ENCODE results near the gene ZBP1. TPM values are rescaled to one million over a fixed set of nuclear protein-coding genes. Genes with fewer than 3 reads are reported as not detected.

Gene ZBP1
- total and polyA plus RNA-seq, 11 donors, result 0.15 to 1.7 (median 0.31) TPM; not detected in 6

DNA sequence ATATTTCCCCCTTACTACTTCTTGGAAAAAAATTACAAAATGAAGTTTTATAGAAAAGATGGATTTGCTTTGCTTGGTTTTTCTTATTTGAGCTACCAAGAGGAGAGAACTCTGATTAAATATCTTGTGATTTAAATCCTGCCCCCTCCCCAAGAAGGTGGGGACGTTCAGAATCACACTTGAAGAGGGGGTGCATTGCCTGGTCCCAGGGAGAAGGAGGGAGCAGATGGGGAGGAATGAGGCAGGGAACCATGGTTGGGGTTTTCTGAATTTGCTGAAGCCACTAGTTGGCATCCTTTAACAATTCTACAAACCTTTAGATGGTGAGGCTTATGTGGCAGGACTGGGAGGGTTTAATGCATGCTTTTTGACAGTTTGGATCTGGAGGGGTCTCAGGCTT is 53.8 kb downstream of the ZBP1 start:
- intact Hi-C loops (cut with DNase I), result no loop called here
- 6 to 20% (median 11%) methylated on average over 1 of the region's 1 CpG for WGBS, 4 donors
- H3K4me1 ChIP-seq, result no peaks in the 10 kb centered on the region
- peaks cover 0 to 47% (median 12%) of the 10 kb centered on the region in 9 donors for H3K27me3 ChIP-seq
- no peak overlapping the region for H3K4me3 ChIP-seq
- H3K27ac ChIP-seq, result no peak overlapping the region
- no peaks in the 10 kb centered on the region for H3K9me3 ChIP-seq
- no peaks in the 10 kb centered on the region for H3K36me3 ChIP-seq
- ATAC-seq (no peak), DNase-seq (no peak)
- no peak for TF ChIP-seq POLR2A (IDR thresholded peaks at IDR 0.05)
- TF ChIP-seq, protein P1, sequence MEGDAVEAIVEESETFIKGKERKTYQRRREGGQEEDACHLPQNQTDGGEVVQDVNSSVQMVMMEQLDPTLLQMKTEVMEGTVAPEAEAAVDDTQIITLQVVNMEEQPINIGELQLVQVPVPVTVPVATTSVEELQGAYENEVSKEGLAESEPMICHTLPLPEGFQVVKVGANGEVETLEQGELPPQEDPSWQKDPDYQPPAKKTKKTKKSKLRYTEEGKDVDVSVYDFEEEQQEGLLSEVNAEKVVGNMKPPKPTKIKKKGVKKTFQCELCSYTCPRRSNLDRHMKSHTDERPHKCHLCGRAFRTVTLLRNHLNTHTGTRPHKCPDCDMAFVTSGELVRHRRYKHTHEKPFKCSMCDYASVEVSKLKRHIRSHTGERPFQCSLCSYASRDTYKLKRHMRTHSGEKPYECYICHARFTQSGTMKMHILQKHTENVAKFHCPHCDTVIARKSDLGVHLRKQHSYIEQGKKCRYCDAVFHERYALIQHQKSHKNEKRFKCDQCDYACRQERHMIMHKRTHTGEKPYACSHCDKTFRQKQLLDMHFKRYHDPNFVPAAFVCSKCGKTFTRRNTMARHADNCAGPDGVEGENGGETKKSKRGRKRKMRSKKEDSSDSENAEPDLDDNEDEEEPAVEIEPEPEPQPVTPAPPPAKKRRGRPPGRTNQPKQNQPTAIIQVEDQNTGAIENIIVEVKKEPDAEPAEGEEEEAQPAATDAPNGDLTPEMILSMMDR (IDR thresholded peaks at IDR 0.05), result no peak

GRCh38 chr20:57564951-57565642 is 55.1 kb downstream of the ZBP1 start:
- DNase-seq, result no peak
- no peak for ATAC-seq
- H3K36me3 ChIP-seq, result no peaks in the 10 kb centered on the region
- peaks cover 0 to 3% (median 0%) of the 10 kb centered on the region in 12 donors for H3K4me1 ChIP-seq
- H3K27ac ChIP-seq, result no peak overlapping the region
- intact Hi-C loops (cut with DNase I), result no loop called here
- H3K4me3 ChIP-seq, result no peak overlapping the region
- TF ChIP-seq POLR2A (IDR thresholded peaks at IDR 0.05), result no peak
- TF ChIP-seq, protein P1 (IDR thresholded peaks at IDR 0.05), result no peak
- 87 to 89% (median 88%) methylated on average over 11 of the region's 11 CpGs for WGBS, 4 donors
- peaks cover 0 to 47% (median 12%) of the 10 kb centered on the region in 9 donors for H3K27me3 ChIP-seq
- H3K9me3 ChIP-seq, result no peaks in the 10 kb centered on the region

DNA sequence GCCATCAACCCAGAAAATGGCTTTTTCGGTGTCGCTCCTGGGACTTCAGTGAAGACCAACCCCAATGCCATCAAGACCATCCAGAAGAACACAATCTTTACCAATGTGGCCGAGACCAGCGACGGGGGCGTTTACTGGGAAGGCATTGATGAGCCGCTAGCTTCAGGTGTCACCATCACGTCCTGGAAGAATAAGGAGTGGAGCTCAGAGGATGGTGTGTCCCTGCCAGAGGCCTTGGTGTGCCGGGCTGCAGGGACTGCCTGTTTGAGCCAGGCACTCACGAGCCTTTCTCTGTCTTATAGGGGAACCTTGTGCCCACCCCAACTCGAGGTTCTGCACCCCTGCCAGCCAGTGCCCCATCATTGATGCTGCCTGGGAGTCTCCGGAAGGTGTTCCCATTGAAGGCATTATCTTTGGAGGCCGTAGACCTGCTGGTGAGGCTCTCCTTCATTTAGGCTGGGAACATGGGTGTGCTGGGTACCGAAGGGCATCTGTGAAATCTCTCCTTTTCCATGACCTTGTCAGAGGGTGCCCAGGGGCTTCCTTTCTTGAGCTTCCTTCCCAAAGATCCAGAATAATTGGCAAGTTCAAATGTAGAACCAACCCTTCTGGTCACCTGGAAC is 55.9 kb downstream of the ZBP1 start:
- ATAC-seq (no peak), DNase-seq (no peak)
- Histone ChIP-seq H3K27ac (no peak overlapping the region), H3K4me3 (no peak overlapping the region), H3K4me1 (peaks cover 0 to 3% (median 0%) of the 10 kb centered on the region in 12 donors), H3K9me3 (no peaks in the 10 kb centered on the region), H3K36me3 (no peaks in the 10 kb centered on the region), H3K27me3 (peaks cover 0 to 45% (median 9%) of the 10 kb centered on the region in 9 donors)
- TF ChIP-seq, protein P1 (IDR thresholded peaks at IDR 0.05), result no peak
- no peak for TF ChIP-seq POLR2A (IDR thresholded peaks at IDR 0.05)
- intact Hi-C loops (cut with DNase I), result no loop called here
- 81 to 87% (median 85%) methylated on average over 13 to 14 of the region's 14 CpGs for whole genome bisulfite sequencing, 4 donors

DNA sequence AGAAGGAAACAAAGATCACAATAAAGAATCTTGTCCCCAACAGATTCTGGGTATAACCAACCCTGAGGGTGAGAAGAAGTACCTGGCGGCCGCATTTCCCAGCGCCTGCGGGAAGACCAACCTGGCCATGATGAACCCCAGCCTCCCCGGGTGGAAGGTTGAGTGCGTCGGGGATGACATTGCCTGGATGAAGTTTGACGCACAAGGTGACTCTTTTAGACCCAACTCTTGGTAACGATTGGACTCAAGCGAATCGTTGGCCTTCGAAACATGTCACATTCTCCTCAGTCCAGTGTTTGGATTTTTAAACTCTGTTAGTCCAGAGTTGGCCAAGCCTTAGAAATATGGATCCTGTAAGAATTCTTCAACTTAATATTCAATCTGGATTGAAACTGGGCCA is 56.7 kb downstream of the ZBP1 start:
- H3K4me1 ChIP-seq, result peaks cover 0 to 3% (median 0%) of the 10 kb centered on the region in 12 donors
- H3K4me3 ChIP-seq, result no peak overlapping the region
- WGBS, 4 donors, result 95 to 98% (median 96%) methylated on average over 12 of the region's 12 CpGs
- ATAC-seq (no peak), DNase-seq (no peak)
- H3K27me3 ChIP-seq, result peaks cover 0 to 45% (median 6%) of the 10 kb centered on the region in 9 donors
- TF ChIP-seq, protein P1 (IDR thresholded peaks at IDR 0.05), result no peak
- TF ChIP-seq POLR2A (IDR thresholded peaks at IDR 0.05), result no peak
- H3K36me3 ChIP-seq, result no peaks in the 10 kb centered on the region
- no peak overlapping the region for H3K27ac ChIP-seq
- H3K9me3 ChIP-seq, result no peaks in the 10 kb centered on the region
- intact Hi-C loops (cut with DNase I), result no loop called here
